ENCODE data around the gene SSPN. TPM values are rescaled to one million over a fixed set of nuclear protein-coding genes. Genes with fewer than 3 reads are reported as not detected.

Gene SSPN
- total RNA-seq, 1 experiment from 2014 or later, result 0.21 TPM

DNA sequence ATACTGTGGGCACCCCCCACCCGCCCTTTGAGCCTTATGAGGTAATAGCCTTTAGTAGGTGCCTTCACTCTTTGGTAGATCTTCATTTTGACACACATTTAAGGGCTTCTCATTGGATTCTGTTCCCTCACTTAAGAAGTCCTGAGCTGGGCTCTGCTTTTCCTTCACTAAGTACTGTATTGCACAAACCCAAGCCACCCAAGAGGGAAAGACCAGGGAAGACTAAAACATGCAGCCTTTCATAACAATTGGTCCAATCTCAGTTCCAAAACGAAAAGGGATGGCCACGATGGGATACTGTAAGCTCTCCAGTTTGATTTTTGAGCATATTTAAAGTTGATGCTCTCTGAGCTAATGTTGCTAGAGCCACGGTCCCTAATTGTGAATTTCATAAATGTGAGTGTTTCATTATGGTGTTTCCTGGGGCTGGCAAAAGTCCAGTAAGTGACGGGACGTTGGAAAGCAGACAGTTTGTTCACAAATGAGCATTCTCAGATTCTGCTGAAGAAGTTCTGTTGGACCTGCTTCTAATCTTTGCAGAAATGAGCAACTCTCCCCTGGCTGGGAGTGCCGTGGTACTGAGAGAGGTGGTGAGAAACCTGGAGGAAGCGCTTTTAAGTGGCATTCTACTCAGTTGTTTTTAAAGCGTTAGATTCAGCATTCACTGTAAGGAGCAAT, 9.4 kb downstream of the SSPN start:
- no TSS peak for BruUV-seq (replicated peaks)
- intact Hi-C loops (cut with micrococcal nuclease), result no loop called here
- no peak for DNase-seq (ENCODE audit: unreplicated experiment)
- ChIA-PET POLR2A (interaction anchor here (1.9 kb wide), 1 partner anchor 16 kb away, joined by 7 read pairs; no protein-coding TSS in a partner anchor), CTCF (interaction anchor here (0.6 kb wide), 1 partner anchor 26 kb away, joined by 3 read pairs; no protein-coding TSS in a partner anchor)
- Mint-ChIP-seq H3K36me3 (ENCODE audit: insufficient read depth, unreplicated experiment) (peaks cover 6% of the 10 kb centered on the region), H3K9me3 (ENCODE audit: unreplicated experiment) (no peaks in the 10 kb centered on the region), H3K27me3 (ENCODE audit: insufficient read depth, unreplicated experiment) (no peaks in the 10 kb centered on the region), H3K4me1 (ENCODE audit: insufficient read depth, unreplicated experiment) (no peaks in the 10 kb centered on the region), H3K27ac (ENCODE audit: low read depth, unreplicated experiment) (no peak overlapping the region), H3K4me3 (ENCODE audit: unreplicated experiment) (no peak overlapping the region)
- TF ChIP-seq CTCF (IDR thresholded peaks at IDR 0.05; ENCODE audit: unreplicated experiment), result no peak

GRCh38 chr12:26205298-26205697, 9.9 kb downstream of the SSPN start:
- Mint-ChIP-seq H3K9me3 (ENCODE audit: unreplicated experiment) (no peaks in the 10 kb centered on the region), H3K4me1 (ENCODE audit: insufficient read depth, unreplicated experiment) (no peaks in the 10 kb centered on the region), H3K36me3 (ENCODE audit: insufficient read depth, unreplicated experiment) (peaks cover 6% of the 10 kb centered on the region), H3K4me3 (ENCODE audit: unreplicated experiment) (no peak overlapping the region), H3K27ac (ENCODE audit: low read depth, unreplicated experiment) (no peak overlapping the region), H3K27me3 (ENCODE audit: insufficient read depth, unreplicated experiment) (no peaks in the 10 kb centered on the region)
- POLR2A ChIA-PET, result interaction anchor here (1.9 kb wide), 1 partner anchor 17 kb away, joined by 7 read pairs; no protein-coding TSS in a partner anchor
- DNase-seq (ENCODE audit: unreplicated experiment), result no peak
- BruUV-seq (replicated peaks), result no TSS peak
- CTCF ChIA-PET, result no interaction called here
- intact Hi-C loops (cut with micrococcal nuclease), result no loop called here
- no peak for TF ChIP-seq CTCF (IDR thresholded peaks at IDR 0.05; ENCODE audit: unreplicated experiment)

DNA sequence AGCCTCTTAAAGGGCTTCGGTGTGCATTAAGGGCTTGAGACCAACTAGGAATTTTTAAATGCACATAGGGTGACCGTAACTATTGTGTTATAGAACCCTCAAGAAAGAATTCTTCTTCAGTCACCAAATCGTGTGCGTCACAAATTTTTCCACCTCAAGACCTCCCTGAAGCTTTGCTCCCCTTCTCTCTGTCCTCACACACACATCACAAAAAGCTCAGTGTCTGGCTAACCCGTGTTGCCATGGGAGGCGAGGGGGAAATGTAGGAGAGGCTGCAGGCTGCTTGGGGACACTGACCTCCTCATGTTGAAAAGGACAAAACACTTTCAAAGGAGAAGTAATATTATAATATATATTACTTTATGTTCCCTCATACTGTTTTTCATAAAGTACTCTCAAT, 10.6 kb downstream of the SSPN start:
- Mint-ChIP-seq H3K4me1 (ENCODE audit: insufficient read depth, unreplicated experiment) (no peaks in the 10 kb centered on the region), H3K27me3 (ENCODE audit: insufficient read depth, unreplicated experiment) (no peaks in the 10 kb centered on the region), H3K36me3 (ENCODE audit: insufficient read depth, unreplicated experiment) (peaks cover 6% of the 10 kb centered on the region), H3K27ac (ENCODE audit: low read depth, unreplicated experiment) (no peak overlapping the region), H3K4me3 (ENCODE audit: unreplicated experiment) (no peak overlapping the region), H3K9me3 (ENCODE audit: unreplicated experiment) (no peaks in the 10 kb centered on the region)
- intact Hi-C loops (cut with micrococcal nuclease), result no loop called here
- DNase-seq (ENCODE audit: unreplicated experiment), result no peak
- BruUV-seq (replicated peaks), result no TSS peak
- TF ChIP-seq CTCF (IDR thresholded peaks at IDR 0.05; ENCODE audit: unreplicated experiment), result no peak
- POLR2A ChIA-PET, result interaction anchor here (1.4 kb wide), 1 partner anchor 78 kb away, joined by 3 read pairs; no protein-coding TSS in a partner anchor
- CTCF ChIA-PET, result no interaction called here

DNA sequence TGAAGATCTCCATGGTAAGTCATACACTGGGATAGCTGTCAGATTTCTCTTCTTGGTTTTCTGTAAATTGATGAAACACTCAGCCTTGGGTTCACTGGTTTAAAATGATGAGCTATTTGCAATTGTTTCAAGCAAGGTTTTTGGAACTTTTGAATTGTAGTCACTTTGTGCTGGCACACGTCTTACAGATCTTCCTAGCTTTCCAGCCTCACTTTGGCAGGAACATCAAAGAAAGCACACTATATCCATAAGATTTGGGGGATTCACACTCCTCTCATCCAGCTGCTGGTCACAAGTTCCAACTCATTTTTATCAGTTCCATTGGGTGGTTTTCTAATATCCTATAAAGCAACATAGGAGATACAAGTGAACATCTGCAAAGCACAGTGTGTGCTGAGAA, 16.0 kb downstream of the SSPN start:
- H3K9me3 Mint-ChIP-seq (ENCODE audit: unreplicated experiment), result no peaks in the 10 kb centered on the region
- DNase-seq (ENCODE audit: unreplicated experiment), result no peak
- ChIA-PET POLR2A (interaction anchor here (0.7 kb wide), 1 partner anchor 33 kb away, joined by 3 read pairs; no protein-coding TSS in a partner anchor), CTCF (interaction anchor here (1.7 kb wide), 1 partner anchor 8 kb away, joined by 4 read pairs; no protein-coding TSS in a partner anchor)
- no peak overlapping the region for H3K4me3 Mint-ChIP-seq (ENCODE audit: unreplicated experiment)
- no TSS peak for BruUV-seq (replicated peaks)
- intact Hi-C loops (cut with micrococcal nuclease), result no loop called here
- no peaks in the 10 kb centered on the region for H3K4me1 Mint-ChIP-seq (ENCODE audit: insufficient read depth, unreplicated experiment)
- no peaks in the 10 kb centered on the region for H3K36me3 Mint-ChIP-seq (ENCODE audit: insufficient read depth, unreplicated experiment)
- no peak for TF ChIP-seq CTCF (IDR thresholded peaks at IDR 0.05; ENCODE audit: unreplicated experiment)
- no peaks in the 10 kb centered on the region for H3K27me3 Mint-ChIP-seq (ENCODE audit: insufficient read depth, unreplicated experiment)
- H3K27ac Mint-ChIP-seq (ENCODE audit: low read depth, unreplicated experiment), result no peak overlapping the region

Measured in MCF 10A (cell line).